Ishikawa (cell line): ENCODE data around the gene JARID2.

Experiments used
- CEBPB ChIP-seq: IDR thresholded peaks from 2 replicates; pipeline ENCODE4 v1.6.1; 2012
- CREB1 ChIP-seq: IDR thresholded peaks from 2 replicates; pipeline ENCODE4 v1.6.1; 2012; ENCODE audit warnings: low read depth
- EGR1 ChIP-seq: IDR thresholded peaks from 2 replicates; pipeline ENCODE4 v1.6.1; 2012
- EP300 ChIP-seq: IDR thresholded peaks from 2 replicates; pipeline ENCODE4 v1.6.1; 2012; ENCODE audit warnings: borderline replicate concordance
- FOXM1 ChIP-seq: IDR thresholded peaks from 2 replicates; pipeline ENCODE4 v1.6.1; 2012; ENCODE audit warnings: low read depth, borderline replicate concordance
- MAX ChIP-seq: IDR thresholded peaks from 2 replicates; pipeline ENCODE4 v1.6.1; 2012
- NFIC ChIP-seq: IDR thresholded peaks from 2 replicates; pipeline ENCODE4 v1.6.1; 2012
- RAD21 ChIP-seq: IDR thresholded peaks from 2 replicates; pipeline ENCODE4 v1.6.1; 2012; ENCODE audit warnings: low read depth
- REST ChIP-seq: IDR thresholded peaks from 2 replicates; pipeline ENCODE4 v1.6.1; 2012; ENCODE audit warnings: low read depth, mild to moderate bottlenecking
- TAF1 ChIP-seq: IDR thresholded peaks from 2 replicates; pipeline ENCODE4 v1.6.1; 2012; ENCODE audit warnings: low read depth, mild to moderate bottlenecking
- TCF12 ChIP-seq: IDR thresholded peaks from 2 replicates; pipeline ENCODE4 v1.6.1; 2012; ENCODE audit warnings: low read depth
- TEAD4 ChIP-seq: IDR thresholded peaks from 2 replicates; pipeline ENCODE4 v1.6.1; 2012
- USF1 ChIP-seq: IDR thresholded peaks from 2 replicates; pipeline ENCODE4 v1.6.1; 2012
- YY1 ChIP-seq: IDR thresholded peaks from 2 replicates; pipeline ENCODE4 v1.6.1; 2012; ENCODE audit warnings: low read depth
- ZBTB7A ChIP-seq: IDR thresholded peaks from 2 replicates; pipeline ENCODE4 v1.6.1; 2012; ENCODE audit warnings: low read depth

The JARID2 gene

GRCh38 chr6:15439410-15440025 lies 193.6 kb downstream of the JARID2 start:
- TF ChIP-seq RAD21: no peak
- TF ChIP-seq TCF12: no peak
- no peak for TF ChIP-seq FOXM1
- TF ChIP-seq CEBPB: no peak
- TF ChIP-seq EGR1: no peak
- TF ChIP-seq USF1: no peak
- no peak for TF ChIP-seq ZBTB7A
- TF ChIP-seq REST: no peak
- no peak for TF ChIP-seq NFIC
- TF ChIP-seq CREB1: no peak
- no peak for TF ChIP-seq YY1

- no peak for TF ChIP-seq YY1
- TF ChIP-seq FOXM1: no peak
- TF ChIP-seq TCF12: no peak
- no peak for TF ChIP-seq EP300
- TF ChIP-seq REST: no peak
- no peak for TF ChIP-seq USF1
- no peak for TF ChIP-seq TAF1
- no peak for TF ChIP-seq CREB1
Observed at GRCh38 chr6:15440040-15440439, 194.2 kb downstream of the JARID2 start.

- TF ChIP-seq TEAD4 (no peak), NFIC (no peak), RAD21 (peak; percentile 73), EGR1 (no peak), REST (no peak), YY1 (no peak)
Observed at GRCh38 chr6:15441215-15441868, 195.5 kb downstream of the JARID2 start.

- TF ChIP-seq RAD21: no peak
- no peak for TF ChIP-seq TEAD4
- TF ChIP-seq YY1: no peak
- no peak for TF ChIP-seq FOXM1
- no peak for TF ChIP-seq MAX
- TF ChIP-seq TAF1: no peak
- no peak for TF ChIP-seq TCF12
- TF ChIP-seq EP300: no peak
- TF ChIP-seq REST: no peak
- no peak for TF ChIP-seq ZBTB7A
- TF ChIP-seq CREB1: no peak
- TF ChIP-seq NFIC: no peak
- no peak for TF ChIP-seq EGR1
- no peak for TF ChIP-seq CEBPB
- TF ChIP-seq USF1: no peak
Observed at GRCh38 chr6:15441981-15442380, 196.1 kb downstream of the JARID2 start.
